Gastroesophageal sphincter (tissue), 4 donors: ENCODE results near the gene C9orf153. TPM values are rescaled to one million over a fixed set of nuclear protein-coding genes. Genes with fewer than 3 reads are reported as not detected.

Experiments used
- ATAC-seq: fragments of 150-250 bp; one replicate; pipeline ENCODE4 v1.9.1; 2016; ENCODE audit warnings: mild to moderate bottlenecking, moderate library complexity
- H3K27ac ChIP-seq, 4 donors: fragments of 200-600 bp; sonication (generic) in 3 of 4; 1 replicate in 3 of 4; 2 replicates in 1 of 4; pipeline ENCODE4 v1.5.1; 2016 to 2019
- H3K27me3 ChIP-seq: fragments of 200-600 bp; sonication (generic); one replicate; pipeline ENCODE4 v1.5.1; 2019
- H3K36me3 ChIP-seq, 2 donors: fragments of 200-600 bp; sonication (generic); one replicate each; pipeline ENCODE4 v1.5.1; 2019; ENCODE audit warnings: control low read depth in 1 of 2
- H3K4me1 ChIP-seq, 3 donors: fragments of 200-600 bp; sonication (generic); 1 replicate in 2 of 3; 2 replicates in 1 of 3; pipeline ENCODE4 v1.5.1; 2016 to 2019; ENCODE audit warnings: control low read depth in 2 of 3
- H3K4me3 ChIP-seq, 2 donors: fragments of 200-600 bp; sonication (generic); one replicate each; pipeline ENCODE4 v1.5.1; 2019; ENCODE audit warnings: mild to moderate bottlenecking in 1 of 2, moderate library complexity in 1 of 2
- H3K9me3 ChIP-seq, 3 donors: fragments of 200-600 bp; sonication (generic); one replicate each; pipeline ENCODE4 v1.5.1; 2017 to 2019; ENCODE audit warnings: control low read depth in 2 of 3
- CTCF ChIP-seq, 4 experiments: fragments of 200-600 bp in 2 of 4; fragments of 450-650 bp in 2 of 4; sonication (generic) in 1 of 4; IDR thresholded peaks; one replicate each; pipeline ENCODE4 v1.5.1; 2017 to 2019; ENCODE audit warnings: antibody characterized with exemption in 4 of 4, mild to moderate bottlenecking in 2 of 4, moderate library complexity in 2 of 4
- EP300 ChIP-seq: sonication (generic); formaldehyde crosslinking; IDR thresholded peaks from one replicate; pipeline ENCODE4 v1.6.1; 2017; ENCODE audit warnings: antibody characterized with exemption, mild to moderate bottlenecking
- POLR2A ChIP-seq, 2 donors: fragments of 450-650 bp; IDR thresholded peaks; one replicate each; pipeline ENCODE4 v1.6.1; 2017; ENCODE audit warnings: antibody characterized with exemption in 2 of 2, mild to moderate bottlenecking in 2 of 2, moderate library complexity in 1 of 2
- POLR2AphosphoS5 ChIP-seq: sonication (generic); formaldehyde crosslinking; IDR thresholded peaks from one replicate; pipeline ENCODE4 v1.6.1; 2017; ENCODE audit warnings: antibody characterized with exemption
- WGBS, 2 donors: methylation state at CpG; one replicate each; pipeline ENCODE4 v1.1.5; 2018; ENCODE audit warnings: low coverage in 1 of 2; 5-methylcytosine and 5-hydroxymethylcytosine counted together
- total RNA-seq, 4 donors: library from RNA; depleted of rRNA; stranded (reverse); fragments of >200 nt; gene quantifications; one replicate each; pipeline ENCODE4 v1.1.0, GENCODE V29; 2016

Gene C9orf153
- total RNA-seq, 4 donors from 2014 or later = 0.31 to 0.54 (median 0.47) TPM; not detected in 1

- Histone ChIP-seq H3K36me3 (no peaks in the 10 kb centered on the region), H3K27me3 (no peaks in the 10 kb centered on the region), H3K9me3 (peaks cover 0 to 32% (median 0%) of the 10 kb centered on the region in 3 donors), H3K4me1 (no peaks in the 10 kb centered on the region), H3K4me3 (no peak overlapping the region), H3K27ac (no peak overlapping the region)
- ATAC-seq = no peak
- no CpG with 5 or more reads among the region's 2 CpGs for WGBS, 2 donors
- no peak for TF ChIP-seq POLR2A (IDR thresholded peaks at IDR 0.05)
- no peak for TF ChIP-seq POLR2AphosphoS5
- TF ChIP-seq CTCF (IDR thresholded peaks at IDR 0.05) = no peak
- TF ChIP-seq EP300 = no peak
Observed at GRCh38 chr9:86186696-86187095, 72.8 kb downstream of the C9orf153 start.

GRCh38 chr9:86185872-86186271, 73.6 kb downstream of the C9orf153 start:
- no peak for ATAC-seq

GRCh38 chr9:86184138-86184524, 75.3 kb downstream of the C9orf153 start:
- no peak for ATAC-seq
- Histone ChIP-seq H3K27me3 (no peaks in the 10 kb centered on the region), H3K9me3 (peaks cover 0 to 20% (median 0%) of the 10 kb centered on the region in 3 donors), H3K4me1 (no peaks in the 10 kb centered on the region), H3K4me3 (no peak overlapping the region), H3K36me3 (no peaks in the 10 kb centered on the region), H3K27ac (no peak overlapping the region)
- WGBS, 2 donors = 85 to 93% methylated on average over 2 to 3 of the region's 4 CpGs
- no peak for TF ChIP-seq POLR2A (IDR thresholded peaks at IDR 0.05)
- TF ChIP-seq POLR2AphosphoS5 = no peak
- no peak for TF ChIP-seq EP300
- TF ChIP-seq CTCF (IDR thresholded peaks at IDR 0.05) = no peak

More at GRCh38 chr9:86185872-86186271, 73.6 kb downstream of the C9orf153 start:
- Histone ChIP-seq H3K4me3 (no peak overlapping the region), H3K27me3 (no peaks in the 10 kb centered on the region), H3K9me3 (peaks cover 0 to 30% (median 0%) of the 10 kb centered on the region in 3 donors), H3K27ac (no peak overlapping the region), H3K4me1 (no peaks in the 10 kb centered on the region), H3K36me3 (no peaks in the 10 kb centered on the region)
- TF ChIP-seq POLR2AphosphoS5 (no peak), CTCF (IDR thresholded peaks at IDR 0.05) (no peak), POLR2A (IDR thresholded peaks at IDR 0.05) (no peak), EP300 (no peak)
- 68 to 70% methylated on average over 5 to 7 of the region's 7 CpGs for WGBS, 2 donors

- Histone ChIP-seq H3K9me3 (peaks cover 0 to 13% (median 0%) of the 10 kb centered on the region in 3 donors), H3K4me3 (no peak overlapping the region), H3K27me3 (no peaks in the 10 kb centered on the region), H3K36me3 (no peaks in the 10 kb centered on the region), H3K27ac (no peak overlapping the region), H3K4me1 (no peaks in the 10 kb centered on the region)
- WGBS, 2 donors = 93% methylated on average over 1 of the region's 1 CpG; no CpG with 5 or more reads in 1 of the 2 donors
- no peak for ATAC-seq
- TF ChIP-seq EP300 = no peak
- TF ChIP-seq POLR2A (IDR thresholded peaks at IDR 0.05) = no peak
- TF ChIP-seq CTCF (IDR thresholded peaks at IDR 0.05) = no peak
- no peak for TF ChIP-seq POLR2AphosphoS5
Observed at GRCh38 chr9:86183229-86184137, 76.0 kb downstream of the C9orf153 start.
